ENCODE data around the gene TMEM147.

The TMEM147 gene

GRCh38 chr19:35521124-35521743, 24.2 kb upstream of the TMEM147 start:
- DNase-seq = no peak

GRCh38 chr19:35522745-35523327, 22.6 kb upstream of the TMEM147 start:
- no peak for DNase-seq

GRCh38 chr19:35524181-35524837, 21.1 kb upstream of the TMEM147 start:
- DNase-seq = no peak

GRCh38 chr19:35525873-35526272, 19.6 kb upstream of the TMEM147 start:
- no peak for DNase-seq

GRCh38 chr19:35528218-35529038, 17.0 kb upstream of the TMEM147 start, which contains the start of gene SBSN:
TSS of gene SBSN (minus strand) at chr19:35528311. CDS start at chr19:35528281, 30 bp downstream.
- no peak for DNase-seq

- DNase-seq = no peak
Observed at GRCh38 chr19:35529241-35530218, 15.9 kb upstream of the TMEM147 start.

- no peak for DNase-seq
Observed at GRCh38 chr19:35531291-35531690, 14.1 kb upstream of the TMEM147 start.

- no peak for DNase-seq
Observed at GRCh38 chr19:35533201-35533821, 12.1 kb upstream of the TMEM147 start, which contains the start of gene GAPDHS. TSS of gene GAPDHS (plus strand) at chr19:35533456. CDS start at chr19:35533528, 72 bp downstream.

- DNase-seq = no peak
Observed at GRCh38 chr19:35533822-35534392, 11.5 kb upstream of the TMEM147 start.

- DNase-seq = no peak
Observed at GRCh38 chr19:35534803-35535480, 10.5 kb upstream of the TMEM147 start.

GRCh38 chr19:35539314-35539713, 6.1 kb upstream of the TMEM147 start:
- DNase-seq = no peak

GRCh38 chr19:35539850-35540249, 5.6 kb upstream of the TMEM147 start:
- DNase-seq = no peak

GRCh38 chr19:35540356-35540927, 5.0 kb upstream of the TMEM147 start:
- DNase-seq = no peak

- DNase-seq = no peak
Observed at GRCh38 chr19:35542209-35542608, 3.2 kb upstream of the TMEM147 start.

- DNase-seq = no peak
Observed at GRCh38 chr19:35543280-35544109, 1.9 kb upstream of the TMEM147 start.

- no peak for DNase-seq
Observed at GRCh38 chr19:35544110-35544802, 1.2 kb upstream of the TMEM147 start.

- DNase-seq = no peak
Observed at GRCh38 chr19:35545855-35546381, 492 bp downstream of the TMEM147 start.

- no peak for DNase-seq
Observed at GRCh38 chr19:35546532-35546931, 1.1 kb downstream of the TMEM147 start.

Data from kidney glomerular epithelial cell (primary cell).